ENCODE measurements around the gene PTBP1. TPM values are rescaled to one million over a fixed set of nuclear protein-coding genes. Genes with fewer than 3 reads are reported as not detected.

PTBP1 gene
- total and polyA plus RNA-seq, 9 of the 15 experiments (the other 6 are each of a cell fraction or from before 2014, with no cell fraction given), result 14.0 to 759 (median 234) TPM

GRCh38 chr19:816500-816857 is 19.2 kb downstream of the PTBP1 start:
- Histone ChIP-seq H3K36me3 (ENCODE audit: control insufficient read depth, insufficient read depth, low read length) (peaks cover 37% of the 10 kb centered on the region), H2AFZ (ENCODE audit: low read depth, low read length) (no peak overlapping the region), H3K4me3 (no peak overlapping the region), H4K20me1 (replicated peaks; ENCODE audit: control insufficient read depth, insufficient read depth, low read length) (no peaks in the 10 kb centered on the region), H3K4me1 (replicated peaks in 1 of 2; ENCODE audit: control insufficient read depth in 2 of 2, insufficient read depth in 2 of 2, low read length in 2 of 2) (peaks cover 0 to 51% of the 10 kb centered on the region in 2 experiments; a peak in 3 of 5 replicates), H3K27ac (ENCODE audit: extremely low read depth, low read depth, low read length) (no peak overlapping the region), H3K9ac (ENCODE audit: insufficient read depth in 1 of 2, low read depth in 2 of 2, low read length in 2 of 2) (no peak overlapping the region), H3K9me3 (replicated peaks; ENCODE audit: control insufficient read depth, insufficient read depth, low read depth, low read length) (peaks cover 3% of the 10 kb centered on the region), H3K27me3 (ENCODE audit: control insufficient read depth in 2 of 2, insufficient read depth in 2 of 2, low read length in 2 of 2) (no peaks in the 10 kb centered on the region), H3K9me1 (ENCODE audit: control insufficient read depth, insufficient read depth, low read length) (no peaks in the 10 kb centered on the region), H3K4me2 (ENCODE audit: insufficient read depth, low read length) (no peak overlapping the region), H3K79me2 (ENCODE audit: control insufficient read depth, insufficient read depth, low read length) (peaks cover 12% of the 10 kb centered on the region; the same call in 2 of the 3 replicates)
- WGBS (ENCODE audit: insufficient coverage, low coverage, missing lambda C conversion rate), result 80% methylated on average over 2 of the region's 2 CpGs
- DNase-seq (ENCODE audit: extremely low read depth in 1 of 4, low spot score in 3 of 4), result no peak
- in situ Hi-C loops (cut with MboI) (no loop called here), intact Hi-C loops (cut with micrococcal nuclease) (no loop called here)
- no peak for FAIRE-seq
- ChIA-PET CTCF (ENCODE audit: low intra/inter-chr PET ratio) (no interaction called here), POLR2A (no interaction called here)
- BruUV-seq (replicated peaks), result no TSS peak
- no peak for ATAC-seq
- TF ChIP-seq MAFF (IDR thresholded peaks at IDR 0.05; ENCODE audit: low read length), result no peak
- TF ChIP-seq RB1 (IDR thresholded peaks at IDR 0.05; ENCODE audit: low read depth), result no peak
- no peak for TF ChIP-seq MED1 (CRISPR knock-in tag; IDR thresholded peaks at IDR 0.05; ENCODE audit: borderline replicate concordance)
- TF ChIP-seq HDAC1 (IDR thresholded peaks at IDR 0.05), result 0 out of 4 replicates have a peak, but pooled peaks of 1 of the 2 experiments have one; percentile 16
- TF ChIP-seq ZNF584 (CRISPR knock-in tag; IDR thresholded peaks at IDR 0.05; ENCODE audit: low read depth), result no peak
- no peak for TF ChIP-seq KDM2B (CRISPR knock-in tag; IDR thresholded peaks at IDR 0.05)
- peak in 1 of 2 experiments; percentile 92; a peak in 2 of 4 replicates for TF ChIP-seq MLLT1 (IDR thresholded peaks at IDR 0.05)
- TF ChIP-seq ZNF232 (CRISPR knock-in tag; IDR thresholded peaks at IDR 0.05), result no peak
- TF ChIP-seq KLF13 (tag; IDR thresholded peaks at IDR 0.05; ENCODE audit: borderline replicate concordance, low read depth), result no peak
- TF ChIP-seq DIDO1 (tag; IDR thresholded peaks at IDR 0.05; ENCODE audit: low read depth), result no peak
- no peak for TF ChIP-seq IRF2 (CRISPR knock-in tag; IDR thresholded peaks at IDR 0.05)
- TF ChIP-seq PATZ1 (CRISPR knock-in tag; IDR thresholded peaks at IDR 0.05; ENCODE audit: borderline replicate concordance), result no peak
- TF ChIP-seq CBX1 (IDR thresholded peaks at IDR 0.05; ENCODE audit: low read depth), result no peak
- TF ChIP-seq ZNF41 (CRISPR knock-in tag; conservative IDR thresholded peaks at IDR 0.05), result no peak
- TF ChIP-seq CBFB (CRISPR knock-in tag; IDR thresholded peaks at IDR 0.05), result no peak
- TF ChIP-seq PBX2 (CRISPR knock-in tag; IDR thresholded peaks at IDR 0.05; ENCODE audit: low read depth), result no peak
- 0 out of 2 replicates have a peak, but pooled peaks have one; percentile 16 for TF ChIP-seq PBX2 (tag; conservative IDR thresholded peaks at IDR 0.05; ENCODE audit: low read depth)

Measured in K562 (cell line).